Right lobe of liver (tissue), 4 donors: ENCODE measurements around the gene MRPL17.

ENCODE experiments used
- POLR2A ChIP-seq: fragments of 450-650 bp; IDR thresholded peaks from one replicate; pipeline ENCODE4 v1.6.1; 2017; ENCODE audit warnings: antibody characterized with exemption, mild to moderate bottlenecking
- TF ChIP-seq, protein P1 (sequence below), 4 donors: fragments of 200-600 bp in 3 of 4; fragments of 450-650 bp in 1 of 4; IDR thresholded peaks; one replicate each; pipeline versions ENCODE4 v1.5.1 to v1.8.0; 2016 to 2022; ENCODE audit warnings: antibody characterized with exemption in 4 of 4, mild to moderate bottlenecking in 2 of 4
- donor health status: DM: no; HTN: no; CAD: no.
- donor health status: DM: no; HTN: no; CAD: no.
- donor health status: DM: no; HTN: yes; CAD: no.

DNA sequence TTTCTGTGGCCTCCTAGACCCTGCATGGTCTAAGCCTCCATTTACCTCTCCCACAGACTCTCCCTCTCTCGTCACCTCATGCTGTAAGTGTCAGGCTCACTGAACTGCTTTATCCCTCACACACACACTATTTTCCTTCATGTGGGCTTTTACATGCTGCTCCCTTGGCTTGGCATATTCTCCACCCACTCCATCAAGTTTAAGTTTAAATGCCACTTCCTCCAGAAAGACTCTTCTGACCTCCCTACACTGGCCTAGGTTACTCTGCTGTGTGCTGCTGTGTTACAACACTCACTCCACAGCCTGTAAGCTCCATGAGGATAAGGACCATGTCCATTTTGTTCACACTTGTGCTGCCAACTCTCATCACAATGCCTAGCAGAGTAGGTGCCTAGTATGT is 30.0 kb downstream of the MRPL17 start:
- TF ChIP-seq POLR2A, result no peak
- TF ChIP-seq, protein P1, sequence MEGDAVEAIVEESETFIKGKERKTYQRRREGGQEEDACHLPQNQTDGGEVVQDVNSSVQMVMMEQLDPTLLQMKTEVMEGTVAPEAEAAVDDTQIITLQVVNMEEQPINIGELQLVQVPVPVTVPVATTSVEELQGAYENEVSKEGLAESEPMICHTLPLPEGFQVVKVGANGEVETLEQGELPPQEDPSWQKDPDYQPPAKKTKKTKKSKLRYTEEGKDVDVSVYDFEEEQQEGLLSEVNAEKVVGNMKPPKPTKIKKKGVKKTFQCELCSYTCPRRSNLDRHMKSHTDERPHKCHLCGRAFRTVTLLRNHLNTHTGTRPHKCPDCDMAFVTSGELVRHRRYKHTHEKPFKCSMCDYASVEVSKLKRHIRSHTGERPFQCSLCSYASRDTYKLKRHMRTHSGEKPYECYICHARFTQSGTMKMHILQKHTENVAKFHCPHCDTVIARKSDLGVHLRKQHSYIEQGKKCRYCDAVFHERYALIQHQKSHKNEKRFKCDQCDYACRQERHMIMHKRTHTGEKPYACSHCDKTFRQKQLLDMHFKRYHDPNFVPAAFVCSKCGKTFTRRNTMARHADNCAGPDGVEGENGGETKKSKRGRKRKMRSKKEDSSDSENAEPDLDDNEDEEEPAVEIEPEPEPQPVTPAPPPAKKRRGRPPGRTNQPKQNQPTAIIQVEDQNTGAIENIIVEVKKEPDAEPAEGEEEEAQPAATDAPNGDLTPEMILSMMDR (IDR thresholded peaks at IDR 0.05), result no peak
